K562 (cell line): ENCODE measurements around the gene RAD52. TPM values are rescaled to one million over a fixed set of nuclear protein-coding genes. Genes with fewer than 3 reads are reported as not detected.

Experiments
- ATAC-seq: fragments of 200-7000 bp; cut with Tn5 transposase; 3 replicates; pipeline ENCODE4 v1.9.1; 2020; ENCODE audit warnings: moderate library complexity
- BruUV-seq: library from RNA; stranded (reverse); fragments of 400-500 nt; replicated peaks from 2 replicates; lab custom pipeline; 2021; lab: Mats Ljungman, UMichigan
- CTCF ChIA-PET: fragments of 300-600 bp; formaldehyde crosslinking; extraction: SDS; loops from one replicate; lab custom pipeline; 2021; ENCODE audit warnings: low intra/inter-chr PET ratio; lab: Yijun Ruan, JAX
- POLR2A ChIA-PET: fragments of 300-600, 350-650 bp; sonication (Branson Sonifier 250); formaldehyde crosslinking; extraction: SDS; loops from one replicate; lab custom pipeline; 2021; ENCODE audit warnings: antibody characterized with exemption, inconsistent platforms; lab: Yijun Ruan, JAX
- DNase-seq, 4 experiments: peaks; one replicate each; pipeline versions ENCODE4 v3.0.0 to v3.0.0-alpha.2; 2011 to 2018; ENCODE audit warnings: low spot score in 3 of 4, mixed read lengths in 3 of 4; ENCODE audit errors: extremely low read depth in 1 of 4
- FAIRE-seq: peaks from 2 replicates; lab custom pipeline; 2011; peaks lifted over from hg19 to GRCh38; lab: Jason Lieb, UNC
- H2AFZ ChIP-seq: 2 replicates; pipeline ENCODE4 v1.6.0; 2011; ENCODE audit warnings: low read depth, low read length, control low read depth, inconsistent platforms
- H3K27ac ChIP-seq: fragments of 200-600 bp; 3 replicates; pipeline ENCODE4 v1.8.0; 2011; ENCODE audit warnings: low read depth, mild to moderate bottlenecking, control low read depth, inconsistent platforms, low read length, moderate library complexity, mixed read lengths; ENCODE audit errors: extremely low read depth
- H3K27me3 ChIP-seq, 2 experiments: fragments of 300-600 bp in 1 of 2; 2 replicates in 1 of 2; 3 replicates in 1 of 2; pipeline versions ENCODE4 v1.6.0 to v1.8.0; 2011; ENCODE audit warnings: inconsistent platforms in 2 of 2, low read length in 2 of 2, mild to moderate bottlenecking in 1 of 2, mixed read lengths in 1 of 2, moderate library complexity in 1 of 2; ENCODE audit not compliant: control insufficient read depth in 2 of 2, insufficient read depth in 2 of 2
- H3K36me3 ChIP-seq: fragments of 300-600 bp; 3 replicates; pipeline ENCODE4 v1.8.0; 2011; ENCODE audit warnings: mild to moderate bottlenecking, low read length, inconsistent platforms; ENCODE audit not compliant: control insufficient read depth, insufficient read depth
- H3K4me1 ChIP-seq, 2 experiments: fragments of 200-600 bp in 1 of 2; replicated peaks in 1 of 2; 2 replicates in 1 of 2; 3 replicates in 1 of 2; pipeline versions ENCODE4 v1.5.1 to v1.8.0; 2011; ENCODE audit warnings: inconsistent platforms in 2 of 2, low read length in 2 of 2, mild to moderate bottlenecking in 1 of 2, mixed read lengths in 1 of 2, moderate library complexity in 1 of 2; ENCODE audit not compliant: control insufficient read depth in 2 of 2, insufficient read depth in 2 of 2
- H3K4me2 ChIP-seq: 2 replicates; pipeline ENCODE4 v1.6.1; 2011; ENCODE audit warnings: low read length, control low read depth, inconsistent platforms, mixed read lengths; ENCODE audit not compliant: insufficient read depth
- H3K4me3 ChIP-seq: fragments of 200-600 bp; sonication (generic), shearing (Covaris generic); 2 replicates; pipeline ENCODE4 v1.5.1; 2016; ENCODE audit warnings: control low read depth, inconsistent platforms
- H3K79me2 ChIP-seq: fragments of 200-600 bp; 3 replicates; pipeline ENCODE4 v1.8.0; 2011; ENCODE audit warnings: low read length, inconsistent platforms; ENCODE audit not compliant: control insufficient read depth, insufficient read depth
- H3K9ac ChIP-seq, 2 experiments: 2 replicates each; pipeline versions ENCODE4 v1.6.0 to v1.6.1; 2011; ENCODE audit warnings: low read depth in 2 of 2, low read length in 2 of 2, control low read depth in 1 of 2, inconsistent platforms in 1 of 2, mild to moderate bottlenecking in 1 of 2, mixed read lengths in 1 of 2; ENCODE audit not compliant: insufficient read depth in 1 of 2
- H3K9me1 ChIP-seq: one replicate; pipeline ENCODE4 v1.6.0; 2011; ENCODE audit warnings: inconsistent platforms, mild to moderate bottlenecking, low read length, moderate library complexity; ENCODE audit not compliant: control insufficient read depth, insufficient read depth
- H3K9me3 ChIP-seq: replicated peaks from 2 replicates; pipeline ENCODE4 v1.5.1; 2011; ENCODE audit warnings: low read depth, low read length, inconsistent platforms; ENCODE audit not compliant: control insufficient read depth, insufficient read depth
- H4K20me1 ChIP-seq: replicated peaks from 2 replicates; pipeline ENCODE4 v1.6.1; 2011; ENCODE audit warnings: low read length, inconsistent platforms, mixed read lengths; ENCODE audit not compliant: control insufficient read depth, insufficient read depth
- BMI1 ChIP-seq: fragments of 150-350 bp; IDR thresholded peaks from 2 replicates; pipeline ENCODE4 v1.6.1; 2014; ENCODE audit warnings: low read length
- CHCHD3 ChIP-seq: fragments of 250-450 bp; sonication (Bioruptor Pico); IDR thresholded peaks from 2 replicates; pipeline ENCODE4 v2.1.2; 2022; ENCODE audit warnings: mild to moderate bottlenecking
- ELK1 ChIP-seq: sonication (generic); formaldehyde crosslinking; IDR thresholded peaks from 2 replicates; pipeline ENCODE4 v1.8.1; 2022; ENCODE audit warnings: missing genetic modification reagents
- ETV5 ChIP-seq: sonication (generic); formaldehyde crosslinking; IDR thresholded peaks from 2 replicates; pipeline ENCODE4 v1.4.0; 2020; ENCODE audit warnings: low read depth, mild to moderate bottlenecking, missing genetic modification reagents
- HMGN3 ChIP-seq: IDR thresholded peaks from 2 replicates; pipeline ENCODE4 v1.6.1; 2011; ENCODE audit warnings: borderline replicate concordance, low read depth, mild to moderate bottlenecking, mixed read lengths, low read length; ENCODE audit not compliant: insufficient read length; ENCODE audit errors: extremely low read depth
- LEF1 ChIP-seq: fragments of 450-650 bp; IDR thresholded peaks from 2 replicates; pipeline ENCODE4 v1.6.1; 2016; ENCODE audit warnings: mild to moderate bottlenecking
- MAFF ChIP-seq: IDR thresholded peaks from 2 replicates; pipeline ENCODE4 v1.6.1; 2012; ENCODE audit warnings: low read length, improper control_type of control experiment
- MEF2D ChIP-seq: conservative IDR thresholded peaks from 2 replicates; pipeline ENCODE4 v1.6.1; 2016; ENCODE audit warnings: low read depth, missing genetic modification characterization, missing compliant biosample characterization
- MTA1 ChIP-seq: fragments of 450-650 bp; IDR thresholded peaks from 2 replicates; pipeline ENCODE4 v1.6.1; 2017; ENCODE audit warnings: borderline replicate concordance
- NCOR1 ChIP-seq: fragments of 450-650 bp; IDR thresholded peaks from 2 replicates; pipeline ENCODE4 v1.6.1; 2016; ENCODE audit warnings: mild to moderate bottlenecking, moderate library complexity
- POLR3G ChIP-seq: IDR thresholded peaks from 2 replicates; pipeline ENCODE4 v1.6.1; 2011; ENCODE audit not compliant: insufficient read length, insufficient replicate concordance; ENCODE audit errors: extremely low read depth
- SIX5 ChIP-seq, 2 experiments: IDR thresholded peaks; 2 replicates each; pipeline ENCODE4 v1.6.1; 2011; ENCODE audit warnings: low read length in 2 of 2, borderline replicate concordance in 1 of 2, low read depth in 1 of 2, mild to moderate bottlenecking in 1 of 2, moderate library complexity in 1 of 2; ENCODE audit not compliant: insufficient read depth in 1 of 2
- SPI1 ChIP-seq: IDR thresholded peaks from 2 replicates; pipeline ENCODE4 v1.6.1; 2011; ENCODE audit warnings: low read depth, low read length, control low read depth, borderline replicate concordance
- ZFPM2 ChIP-seq: fragments of 250-450 bp; sonication (Bioruptor Pico); IDR thresholded peaks from 2 replicates; pipeline ENCODE4 v1.5.1; 2022; ENCODE audit warnings: mild to moderate bottlenecking
- WGBS: fragments of 100-300 bp; shearing (Covaris generic); methylation state at CpG from one replicate; pipeline ENCODE4 v1.1.6; 2016; ENCODE audit warnings: low coverage, mixed read lengths; ENCODE audit not compliant: insufficient coverage; ENCODE audit errors: missing lambda C conversion rate; 5-methylcytosine and 5-hydroxymethylcytosine counted together
- in situ Hi-C: fragments of 300-500 bp; cut with MboI; formaldehyde crosslinking; loops from 4 replicates; pipeline ENCODE4 v1.15.0; 2018; ENCODE audit warnings: inconsistent platforms, mixed read lengths
- intact Hi-C: fragments of 100-400 bp; cut with micrococcal nuclease; formaldehyde crosslinking; loops from 2 replicates; pipeline ENCODE4 v1.14.2; 2022
- polyA plus RNA-seq, 8 experiments: library from polyadenylated mRNA; depleted of rRNA in 4 of 8; stranded (reverse) in 5 of 8; unstranded in 3 of 8; fragments of >200 nt; fragmentation: Nextera tagmentation in 2 of 8; fragmentation: Illumina TruSeq in 1 of 8; extraction: Ambion mirVana in 2 of 8; extraction: Trizol in 1 of 8; gene quantifications; 2 replicates each; pipeline versions ENCODE4 v1.2.1 to v1.2.3, GENCODE V29; 2011 to 2014; ENCODE audit warnings: inconsistent platforms in 1 of 8, missing spikeins in 1 of 8
- total RNA-seq, 7 experiments: library from RNA; depleted of rRNA in 6 of 7; stranded (reverse); fragments of >200 nt in 6 of 7; fragmentation: Illumina TruSeq in 2 of 7; extraction: Trizol in 2 of 7; gene quantifications; 2 replicates each; pipeline versions ENCODE4 v1.2.1 to v1.2.3, GENCODE V29; 2011 to 2021; ENCODE audit warnings: low replicate concordance in 1 of 7

Gene RAD52
- total and polyA plus RNA-seq, 9 of the 15 experiments (the other 6 are each of a cell fraction or from before 2014, with no cell fraction given) = 1.3 to 15.9 (median 9.3) TPM

DNA sequence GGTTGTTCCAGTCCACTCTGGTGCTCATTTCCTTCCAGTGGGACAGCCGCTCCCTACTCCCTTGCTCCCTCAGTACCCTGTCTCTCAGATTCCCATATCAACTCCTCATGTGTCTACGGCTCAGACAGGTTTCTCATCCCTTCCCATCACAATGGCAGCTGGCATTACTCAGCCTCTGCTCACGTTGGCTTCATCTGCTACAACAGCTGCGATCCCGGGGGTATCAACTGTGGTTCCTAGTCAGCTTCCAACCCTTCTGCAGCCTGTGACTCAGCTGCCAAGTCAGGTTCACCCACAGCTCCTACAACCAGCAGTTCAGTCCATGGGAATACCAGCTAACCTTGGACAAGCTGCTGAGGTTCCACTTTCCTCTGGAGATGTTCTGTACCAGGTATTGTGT is 69.9 kb downstream of the RAD52 start:
- Histone ChIP-seq H3K27me3 (no peaks in the 10 kb centered on the region), H3K9ac (no peak overlapping the region), H3K4me3 (no peak overlapping the region), H3K4me1 (no peaks in the 10 kb centered on the region), H4K20me1 (no peaks in the 10 kb centered on the region), H3K9me1 (no peaks in the 10 kb centered on the region), H2AFZ (no peak overlapping the region), H3K9me3 (no peaks in the 10 kb centered on the region), H3K4me2 (no peak overlapping the region), H3K79me2 (no peaks in the 10 kb centered on the region), H3K36me3 (peaks cover 80% of the 10 kb centered on the region), H3K27ac (no peak overlapping the region)
- FAIRE-seq = no peak
- 95% methylated on average over 4 of the region's 5 CpGs for WGBS
- intact Hi-C loops = no loop called here
- TF ChIP-seq BMI1 (no peak), SIX5 (IDR thresholded peaks at IDR 0.05; ENCODE audit: borderline replicate concordance in 1 of 2, insufficient read depth in 1 of 2, low read depth in 1 of 2, low read length in 2 of 2) (no peak), ZFPM2 (CRISPR knock-in tag) (no peak), MAFF (no peak), HMGN3 (no peak), CHCHD3 (CRISPR knock-in tag) (no peak), MTA1 (no peak), NCOR1 (no peak), POLR3G (no peak), LEF1 (no peak), SPI1 (no peak), ETV5 (no peak), ELK1 (CRISPR knock-in tag) (no peak), MEF2D (tag) (no peak)
- in situ Hi-C loops = no loop called here
- DNase-seq = no peak
- CTCF ChIA-PET = no interaction called here
- BruUV-seq = no TSS peak
- ATAC-seq = no peak
- POLR2A ChIA-PET = no interaction called here
